NCI-H2196 (cell line): ENCODE results near the gene ULK4.
"Not testable (repeated sequence)": the region's sequence is repeated elsewhere in the genome, so short reads cannot be mapped to it uniquely, and the experiment has no call there.

Experiments
- DNase-seq: peaks from one replicate; lab custom pipeline; 2025; ENCODE audit not compliant: unreplicated experiment; lab: John Stamatoyannopoulos, UW

The ULK4 gene

DNA sequence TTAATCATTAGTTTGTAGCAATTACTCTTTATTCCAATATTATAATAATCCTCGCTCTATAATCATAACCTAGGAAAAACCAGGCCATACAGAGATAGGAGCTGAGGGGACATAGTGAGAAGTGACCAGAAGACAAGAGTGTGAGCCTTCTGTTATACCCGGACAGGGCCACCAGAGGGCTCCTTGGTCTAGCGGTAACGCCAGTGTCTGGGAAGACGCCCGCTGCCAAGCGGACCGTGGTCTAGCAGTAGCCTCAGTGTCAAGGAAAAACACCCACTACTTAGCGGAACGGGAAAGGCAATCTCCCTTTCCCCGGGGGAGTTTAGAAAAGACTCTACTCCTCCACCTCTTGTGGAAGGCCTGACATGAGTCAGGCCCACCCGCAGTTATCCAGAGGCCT, 266.1 kb downstream of the ULK4 start:
- DNase-seq: not testable (repeated sequence)

- no peak for DNase-seq
Observed at GRCh38 chr3:41693799-41694198, 268.1 kb downstream of the ULK4 start.

GRCh38 chr3:41690766-41691563, 270.9 kb downstream of the ULK4 start:
- no peak for DNase-seq

DNA sequence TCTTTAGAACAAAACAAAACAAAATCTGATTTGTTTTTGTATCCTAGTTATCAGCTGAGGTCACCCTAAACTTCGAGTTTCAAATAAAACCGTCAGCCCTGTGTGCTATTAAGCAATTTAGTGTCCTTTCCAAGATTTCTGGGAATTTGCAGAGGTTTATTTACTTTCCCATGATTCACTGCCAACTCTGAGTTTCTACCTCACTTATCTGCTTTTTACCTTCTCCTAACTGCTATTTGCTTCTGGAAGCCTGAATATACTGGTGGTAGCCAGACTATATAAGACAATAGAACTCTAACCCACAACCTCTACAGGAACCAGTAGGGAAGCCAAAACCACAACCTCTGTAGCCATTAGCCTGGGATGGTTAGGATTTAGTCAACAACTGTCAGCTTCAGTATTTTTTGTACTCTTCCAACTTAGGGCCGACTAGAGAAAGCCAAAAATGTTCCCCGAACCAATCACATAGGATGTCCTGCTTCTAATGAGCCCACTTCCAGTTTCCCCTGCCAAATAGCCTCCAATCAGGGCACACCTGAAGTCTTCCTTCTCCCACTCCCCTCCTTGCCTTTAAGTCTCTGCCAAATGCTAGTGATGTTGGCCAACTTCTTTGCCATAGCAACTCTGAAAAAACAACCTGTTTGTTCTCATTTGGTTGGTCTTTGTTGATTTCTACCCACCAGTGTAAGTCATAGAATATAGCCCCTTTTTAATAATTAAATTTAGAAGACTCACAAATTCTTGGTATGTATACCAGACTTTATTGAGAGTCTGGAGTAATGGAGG, 273.1 kb downstream of the ULK4 start:
- no peak for DNase-seq

DNA sequence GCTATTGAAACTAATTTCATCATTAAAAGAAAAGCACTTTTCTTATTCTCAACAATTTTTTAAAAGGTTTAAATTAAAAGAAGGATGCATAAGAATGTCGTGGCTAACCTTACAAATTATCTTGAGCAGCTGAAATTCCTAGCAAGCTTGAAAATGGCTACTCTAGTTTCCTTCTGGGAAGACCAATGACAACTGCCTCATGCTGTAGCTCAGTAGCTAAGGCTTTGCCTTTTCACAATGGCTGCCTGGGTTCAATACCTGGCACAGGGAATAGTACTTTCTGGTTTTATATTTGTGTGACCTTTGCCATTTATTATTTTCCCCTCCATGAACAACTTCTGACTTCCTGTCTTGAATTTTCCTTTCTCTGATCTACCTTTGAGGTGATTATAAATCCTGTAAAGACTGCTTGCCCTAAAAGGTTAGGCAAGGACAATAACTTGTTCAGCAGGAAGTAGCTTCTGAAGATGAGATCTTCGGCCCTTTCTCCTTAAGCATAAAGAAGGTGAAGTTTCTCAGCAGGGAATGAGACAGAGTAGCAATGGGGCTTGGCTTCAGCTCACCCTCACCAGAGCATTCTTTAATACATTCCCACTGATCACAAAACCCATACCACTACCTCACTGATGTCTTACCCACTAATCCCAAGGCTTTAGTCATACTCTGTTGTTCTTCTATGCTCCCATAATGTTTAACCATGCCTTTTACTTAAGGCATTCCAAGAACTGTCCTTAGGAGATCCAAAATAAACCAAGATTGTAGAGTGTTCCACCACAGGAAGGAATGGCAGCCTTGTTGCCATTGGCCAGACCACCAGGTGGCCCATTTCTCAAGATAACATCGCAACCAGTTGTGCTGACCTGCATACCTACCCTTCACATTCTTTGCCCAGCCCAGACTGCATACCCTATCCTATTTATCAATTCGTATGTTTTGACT, 276.8 kb downstream of the ULK4 start:
- DNase-seq: no peak

GRCh38 chr3:41683666-41684350, 278.1 kb downstream of the ULK4 start:
- DNase-seq: no peak

GRCh38 chr3:41682996-41683395, 278.9 kb downstream of the ULK4 start:
- DNase-seq: no peak

DNA sequence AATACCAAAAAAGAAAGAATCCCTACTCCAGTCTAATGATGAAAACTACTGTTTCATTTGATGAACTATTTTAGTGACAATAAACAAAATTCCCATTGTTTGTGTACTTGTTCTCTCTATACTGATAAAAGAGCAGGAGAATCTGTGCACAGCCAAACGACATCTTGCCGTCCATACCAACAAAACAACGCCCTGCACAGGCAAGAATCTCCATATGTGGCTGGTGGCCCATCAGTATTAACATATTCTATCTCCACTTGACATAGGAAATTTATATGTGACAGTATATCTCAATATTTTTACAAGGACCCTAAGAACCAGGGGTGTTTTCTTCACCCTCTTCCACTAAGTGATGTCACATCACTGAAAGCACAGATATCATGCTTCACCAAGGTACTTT, 279.5 kb downstream of the ULK4 start:
- no peak for DNase-seq

GRCh38 chr3:41681479-41681878, 280.4 kb downstream of the ULK4 start:
- peak; percentile 17 for DNase-seq

DNA sequence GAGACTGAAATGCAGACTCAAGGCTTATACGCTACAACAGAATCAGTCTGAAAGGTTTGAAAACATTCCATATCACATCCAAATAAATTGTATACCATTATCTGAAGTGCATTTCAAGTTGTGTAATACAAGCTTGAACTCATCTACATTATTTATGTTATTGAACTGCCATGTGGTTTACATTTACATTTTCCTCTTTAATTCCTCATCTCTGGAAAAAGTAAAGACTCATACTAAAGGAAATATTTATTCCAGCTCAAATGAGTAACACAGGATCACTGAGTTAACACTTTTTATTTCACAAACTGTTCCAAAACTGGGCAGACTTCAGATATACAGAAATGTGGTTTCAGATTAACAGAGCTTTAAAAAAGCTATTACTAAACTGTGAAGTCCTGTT, 282.5 kb downstream of the ULK4 start:
- no peak for DNase-seq

- not testable (repeated sequence) for DNase-seq
Observed at GRCh38 chr3:41675102-41675501, 286.8 kb downstream of the ULK4 start.

DNA sequence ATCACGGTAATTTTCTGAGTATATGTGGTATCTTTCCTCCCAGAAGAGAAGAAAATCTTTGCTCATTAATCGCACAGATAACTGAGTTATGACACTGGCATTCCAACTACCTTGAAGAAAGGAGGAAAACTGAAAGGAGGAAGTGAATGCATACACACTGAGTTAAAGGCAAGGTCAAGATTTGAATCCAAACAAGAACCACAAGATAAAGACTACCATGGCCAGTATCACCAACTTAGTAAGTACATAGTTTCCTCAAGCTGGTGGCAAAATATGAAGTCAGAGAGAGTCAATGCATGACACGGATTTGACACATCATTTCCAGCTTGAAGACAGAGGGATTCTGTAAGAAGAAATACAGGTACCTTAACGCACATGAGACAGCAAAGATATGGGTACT, 287.5 kb downstream of the ULK4 start:
- DNase-seq: no peak

DNA sequence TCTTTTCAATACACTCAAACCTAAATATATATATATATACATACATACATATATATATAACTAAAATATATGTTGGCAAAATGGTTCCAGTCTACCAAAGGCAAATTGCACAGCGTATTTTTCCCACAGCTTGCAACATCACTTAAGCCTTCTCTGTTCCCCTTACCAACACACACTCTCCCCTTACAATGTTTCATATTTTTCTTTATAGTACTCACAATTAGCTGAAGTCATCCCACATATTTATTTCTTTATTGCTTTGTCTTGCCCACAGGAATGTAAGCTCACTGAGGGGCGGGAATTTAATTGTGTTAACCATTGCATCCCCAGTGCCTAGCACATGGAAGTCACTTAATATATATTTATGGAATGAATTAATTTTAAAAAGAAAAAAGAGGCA, 288.3 kb downstream of the ULK4 start:
- DNase-seq: no peak

DNA sequence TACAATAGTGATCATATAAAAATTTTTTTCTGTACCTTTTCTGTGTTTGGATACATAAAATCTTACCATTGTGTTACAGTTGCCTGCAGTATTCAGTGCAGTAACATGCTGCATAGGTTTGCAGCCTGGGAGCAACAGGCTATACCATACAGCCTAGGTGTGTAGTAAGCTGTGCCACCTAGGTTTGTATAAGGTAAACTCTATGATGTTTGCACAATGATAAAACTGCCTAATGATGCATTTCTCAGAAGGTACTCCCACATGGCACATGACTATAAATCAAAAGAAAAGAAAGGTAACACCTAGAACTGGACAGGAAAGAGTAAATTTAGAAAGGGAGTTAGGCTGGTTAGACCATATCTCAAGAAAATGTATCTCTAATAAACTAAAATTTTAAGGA, 293.5 kb downstream of the ULK4 start:
- DNase-seq: no peak

DNA sequence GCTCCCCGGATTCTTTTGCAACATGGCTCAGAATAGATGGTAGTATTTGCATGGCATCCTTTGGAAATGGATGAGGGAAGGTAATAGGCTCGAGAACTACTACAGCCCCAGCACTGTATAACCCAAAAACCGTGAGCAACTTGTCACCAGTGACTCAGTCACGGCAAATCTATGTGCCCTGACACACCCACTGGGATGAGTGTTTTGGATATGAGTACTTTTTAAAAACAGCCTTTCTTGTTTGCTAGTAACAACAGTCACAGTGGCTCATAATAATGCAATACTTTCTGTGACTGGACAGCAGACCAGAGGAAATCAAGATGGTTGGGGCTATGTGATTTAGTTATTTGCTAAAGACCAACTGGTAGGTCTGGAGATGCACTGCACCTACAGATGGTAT, 299.6 kb downstream of the ULK4 start:
- DNase-seq: no peak

GRCh38 chr3:41661796-41662195, 300.1 kb downstream of the ULK4 start:
- DNase-seq: no peak

DNA sequence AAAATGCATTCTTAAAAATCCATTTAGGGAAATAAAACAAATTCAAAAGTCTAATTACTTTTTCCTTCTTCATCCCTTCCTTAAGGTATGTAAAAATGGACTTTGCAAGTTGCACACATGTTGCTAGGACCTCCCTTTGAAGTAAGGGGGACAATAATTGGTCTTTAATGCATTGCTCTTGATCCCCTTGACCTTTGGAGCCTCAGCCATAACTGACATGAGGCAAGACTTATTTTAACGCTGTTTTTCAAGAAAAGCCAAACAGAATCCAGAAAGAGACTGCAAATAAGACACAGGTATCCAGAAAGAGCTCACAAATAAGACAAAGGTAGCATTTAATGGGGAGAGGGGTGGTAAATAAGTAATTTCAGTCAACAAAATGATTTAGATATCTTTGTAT, 301.4 kb downstream of the ULK4 start:
- DNase-seq: no peak

DNA sequence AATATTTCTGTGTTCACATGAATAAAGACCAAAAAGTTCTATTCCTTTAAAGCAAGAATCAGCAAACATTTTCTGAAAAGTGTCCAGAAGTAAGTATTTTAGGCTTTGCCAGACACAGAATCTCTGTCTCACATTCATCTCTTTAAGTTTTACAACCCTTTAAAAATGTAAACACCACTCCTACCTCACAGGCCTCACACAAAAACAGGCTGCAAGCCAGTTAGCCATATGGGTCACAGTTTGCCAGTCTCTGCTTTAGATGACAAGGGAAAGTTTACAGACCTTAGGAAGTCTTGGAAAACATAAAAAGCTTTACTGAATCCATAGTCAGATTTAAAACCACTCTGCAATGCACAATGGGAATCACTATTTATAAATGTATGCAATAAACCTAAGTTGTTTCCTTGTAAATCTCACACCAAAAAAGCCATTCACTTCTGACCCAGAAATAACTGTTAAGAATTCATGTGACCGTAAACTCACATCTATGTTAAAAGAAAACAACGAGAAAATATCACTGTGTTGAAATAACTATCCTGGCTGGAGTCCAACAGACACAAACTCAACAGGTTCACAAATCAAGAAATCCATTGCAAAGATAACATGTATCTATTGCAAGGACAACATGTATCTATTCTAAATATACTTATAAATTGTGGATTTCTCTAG, 308.2 kb downstream of the ULK4 start:
- no peak for DNase-seq

DNA sequence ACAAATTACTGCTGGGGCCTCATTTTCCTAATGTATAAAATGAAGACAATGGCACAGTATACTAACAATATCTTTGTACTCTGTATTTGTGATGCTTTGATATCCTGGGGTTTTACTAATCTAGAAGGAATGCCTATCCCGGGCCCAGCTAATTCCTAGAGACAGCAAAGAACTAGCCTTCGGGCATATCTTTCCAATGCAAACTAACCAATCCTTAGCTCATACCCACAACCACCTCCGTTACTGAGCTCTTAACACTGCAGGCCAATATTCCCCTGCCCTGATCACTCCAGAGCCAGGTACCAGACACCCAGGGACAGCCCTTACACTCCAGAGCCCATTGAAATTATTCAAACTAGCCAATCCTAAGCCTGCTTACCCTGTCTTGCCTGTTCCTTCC, 309.0 kb downstream of the ULK4 start:
- no peak for DNase-seq

GRCh38 chr3:41652506-41652905, 309.4 kb downstream of the ULK4 start:
- no peak for DNase-seq
